CD4-positive, alpha-beta T cell treated with Interleukin-6 at 100 ng/mL for 8 hours (primary cell): ENCODE measurements around the gene LNPEP.
A peak's percentile ranks its signal among the peaks of the same experiment; 100 is the strongest.
"Not testable (repeated sequence)": the region's sequence is repeated elsewhere in the genome, so short reads cannot be mapped to it uniquely, and the experiment has no call there.

Experiments used
- DNase-seq: peaks from one replicate; pipeline ENCODE4 v3.0.0-alpha.2; 2020; ENCODE audit warnings: mixed read lengths, low spot score

Gene LNPEP

DNA sequence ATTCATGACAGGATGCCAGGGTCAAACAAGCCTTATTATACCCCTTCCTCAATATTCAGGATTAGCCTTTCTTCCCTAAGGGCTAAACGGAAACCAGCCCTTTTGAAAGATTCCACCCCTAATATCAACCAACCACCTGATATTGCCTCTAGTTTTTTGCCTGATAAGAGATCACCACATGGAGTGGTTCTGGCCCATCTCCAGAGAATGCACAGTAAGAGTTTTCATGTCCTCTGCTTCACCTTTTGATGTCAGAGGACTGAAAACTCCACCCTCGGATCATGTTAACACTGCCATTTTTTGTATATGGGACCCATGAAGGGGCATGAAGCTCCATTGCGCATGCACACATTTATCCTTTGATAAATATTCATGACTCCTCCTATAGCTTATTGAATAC is 5.8 kb upstream of the LNPEP start:
- no peak for DNase-seq

DNA sequence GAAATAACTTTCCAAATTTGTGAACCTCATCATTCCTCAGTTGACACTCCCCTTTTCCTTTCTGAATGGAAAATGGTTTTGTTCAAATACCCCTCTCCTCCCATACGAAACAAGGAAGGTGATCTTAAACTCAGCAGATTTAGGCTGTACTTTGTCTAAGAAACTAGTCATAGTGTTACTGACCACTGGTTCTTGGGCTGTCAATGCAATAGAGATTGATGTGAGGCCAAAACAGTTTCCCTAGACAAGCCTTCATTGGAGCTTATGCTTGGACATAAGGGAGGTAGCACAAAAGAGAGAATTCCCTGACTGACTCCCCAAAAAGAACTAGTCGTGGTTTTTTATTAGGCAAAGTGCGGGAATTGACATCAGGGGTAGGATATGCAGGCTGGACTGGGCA is 5.3 kb upstream of the LNPEP start:
- no peak for DNase-seq

DNA sequence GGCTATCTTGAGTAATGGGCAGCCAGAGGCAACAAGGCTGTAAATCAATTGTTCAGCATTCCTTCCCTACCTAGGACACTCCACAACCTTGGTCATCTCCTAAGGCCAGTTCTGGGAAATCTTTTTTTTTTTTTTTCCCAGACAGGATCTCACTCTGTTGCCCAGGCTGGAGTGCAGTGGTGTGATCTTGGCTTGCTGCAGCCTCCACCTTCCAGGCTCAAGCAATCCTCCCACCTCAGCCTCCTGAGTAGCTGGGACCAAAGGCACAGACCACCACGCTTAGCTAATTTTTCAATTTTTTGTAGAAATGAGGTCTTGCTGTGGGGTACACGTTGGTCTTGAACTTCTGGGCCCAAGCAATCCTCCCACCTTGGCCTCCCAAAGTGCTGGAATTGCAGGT is 4.8 kb upstream of the LNPEP start:
- DNase-seq, result not testable (repeated sequence)

DNA sequence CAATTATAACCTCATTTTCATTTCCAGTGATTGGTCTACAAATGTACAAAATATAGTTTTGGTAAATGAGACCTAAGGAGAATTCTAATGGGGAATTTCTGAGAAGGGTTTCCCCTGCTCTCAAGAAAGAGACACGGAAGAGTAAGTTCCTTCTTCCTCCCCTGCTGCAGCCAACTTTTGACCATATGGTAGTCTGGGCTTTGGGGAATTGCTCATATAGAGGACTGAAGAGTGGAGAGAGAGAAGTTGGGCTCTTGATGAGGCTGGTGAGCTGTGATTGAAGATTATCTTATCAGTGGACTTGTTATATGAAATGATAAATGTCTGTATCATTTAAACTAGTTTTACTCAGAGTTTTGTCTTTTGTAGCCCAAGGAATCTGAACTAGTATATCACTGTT is 4.3 kb upstream of the LNPEP start:
- DNase-seq, result no peak

DNA sequence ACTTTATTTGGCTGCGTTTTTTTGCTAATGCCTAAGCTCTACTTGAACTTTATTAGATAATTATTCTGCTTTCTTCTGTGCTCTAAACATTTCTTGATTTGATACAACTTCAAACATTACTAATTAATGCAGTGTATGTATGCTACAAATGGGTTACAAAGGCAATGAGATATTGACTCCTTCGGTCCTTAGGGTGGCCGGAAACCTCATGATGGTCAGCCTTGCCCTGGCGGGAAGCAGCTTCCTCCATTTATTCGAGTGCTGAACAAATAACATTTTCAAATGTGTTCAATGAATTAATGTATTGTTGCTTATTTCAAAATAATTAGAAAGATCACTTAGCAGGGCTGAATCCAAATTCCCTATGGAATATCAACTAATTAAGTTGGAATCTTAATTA is 3.9 kb upstream of the LNPEP start:
- DNase-seq, result no peak

DNA sequence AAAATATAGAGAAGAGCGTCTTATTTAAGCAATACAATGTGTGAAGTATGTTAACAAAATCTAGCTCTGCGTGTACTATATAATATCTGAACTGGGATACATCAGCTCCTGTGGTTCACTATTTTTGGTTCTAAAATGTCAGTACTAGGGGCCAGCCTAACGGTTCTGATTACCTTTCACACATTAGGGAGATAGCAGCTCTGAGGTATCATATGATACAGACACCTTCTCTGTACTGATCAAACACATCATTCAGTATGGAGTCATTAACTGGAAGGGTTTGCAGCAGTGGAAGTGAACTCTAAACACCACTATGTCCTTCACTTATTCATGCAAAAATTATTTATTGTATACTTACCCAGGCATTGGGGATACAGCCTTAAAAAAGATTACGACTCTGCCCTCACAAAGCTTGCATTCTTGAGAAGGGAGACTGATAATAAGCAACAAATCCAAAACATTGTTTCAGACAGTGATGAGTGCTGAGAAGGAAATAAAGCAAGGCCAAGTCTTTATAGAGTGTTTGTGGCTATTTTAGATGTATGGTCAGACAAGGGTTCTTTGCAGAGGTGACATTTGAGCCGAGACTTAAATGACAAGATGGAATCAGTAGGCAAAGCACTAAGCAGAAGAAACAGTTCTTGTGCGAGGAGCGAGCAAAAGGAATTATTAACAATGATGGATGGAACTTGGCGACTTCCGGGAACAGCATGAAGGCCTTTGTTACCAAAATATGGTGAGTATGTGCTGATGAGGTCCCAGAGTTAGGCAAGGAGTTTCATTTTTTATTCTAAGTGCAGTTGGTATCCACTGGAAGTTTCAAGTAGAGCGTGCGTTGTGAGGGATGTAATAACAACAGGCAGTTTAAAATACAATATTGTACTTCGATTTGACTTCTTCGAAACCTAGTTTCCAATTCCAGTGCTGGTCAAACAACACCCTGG is 1.8 kb upstream of the LNPEP start:
- no peak for DNase-seq

DNA sequence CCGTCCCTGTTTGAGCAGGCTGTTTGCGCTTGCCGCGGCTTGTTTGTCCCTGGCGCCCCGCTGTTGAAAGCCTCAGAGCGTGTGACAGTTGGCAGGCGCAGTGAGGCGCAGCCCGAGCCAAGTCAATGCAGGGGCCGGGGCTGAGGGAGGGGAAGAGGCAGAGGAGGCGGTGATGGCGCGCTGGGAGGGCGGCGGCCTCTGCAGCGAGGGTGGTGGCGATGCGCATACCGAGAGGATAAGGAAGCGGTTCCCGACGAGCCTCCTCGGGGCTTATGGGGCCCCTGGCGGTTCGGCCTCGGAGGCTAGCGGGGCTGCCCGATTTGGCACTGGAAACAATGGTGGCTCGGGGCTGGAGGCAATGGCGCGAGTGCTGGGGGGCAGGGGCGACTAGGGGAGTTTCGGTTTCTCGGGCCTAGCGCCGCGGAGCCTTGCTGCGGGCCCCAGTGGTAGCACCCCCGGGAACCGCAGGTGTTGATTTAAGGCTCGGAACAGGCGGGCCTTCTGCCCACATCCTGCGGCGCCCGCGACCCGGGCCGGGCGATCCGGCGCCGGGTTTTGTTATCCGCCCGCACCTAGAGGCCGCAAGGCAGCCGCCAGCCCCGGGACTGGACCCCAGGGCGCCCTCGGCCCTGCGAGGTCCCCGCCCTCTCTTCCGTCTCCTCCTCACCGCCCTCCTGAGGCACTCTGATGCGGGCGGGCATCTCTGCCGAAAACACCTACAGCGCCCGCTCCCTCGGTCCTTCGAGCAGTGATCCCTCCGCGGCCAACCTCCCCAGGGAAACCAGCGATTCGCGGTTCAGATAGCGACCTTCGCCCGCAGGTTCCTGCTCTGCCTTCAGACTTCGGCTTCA is 947 bp upstream of the LNPEP start:
- DNase-seq, result peak; percentile 96

DNA sequence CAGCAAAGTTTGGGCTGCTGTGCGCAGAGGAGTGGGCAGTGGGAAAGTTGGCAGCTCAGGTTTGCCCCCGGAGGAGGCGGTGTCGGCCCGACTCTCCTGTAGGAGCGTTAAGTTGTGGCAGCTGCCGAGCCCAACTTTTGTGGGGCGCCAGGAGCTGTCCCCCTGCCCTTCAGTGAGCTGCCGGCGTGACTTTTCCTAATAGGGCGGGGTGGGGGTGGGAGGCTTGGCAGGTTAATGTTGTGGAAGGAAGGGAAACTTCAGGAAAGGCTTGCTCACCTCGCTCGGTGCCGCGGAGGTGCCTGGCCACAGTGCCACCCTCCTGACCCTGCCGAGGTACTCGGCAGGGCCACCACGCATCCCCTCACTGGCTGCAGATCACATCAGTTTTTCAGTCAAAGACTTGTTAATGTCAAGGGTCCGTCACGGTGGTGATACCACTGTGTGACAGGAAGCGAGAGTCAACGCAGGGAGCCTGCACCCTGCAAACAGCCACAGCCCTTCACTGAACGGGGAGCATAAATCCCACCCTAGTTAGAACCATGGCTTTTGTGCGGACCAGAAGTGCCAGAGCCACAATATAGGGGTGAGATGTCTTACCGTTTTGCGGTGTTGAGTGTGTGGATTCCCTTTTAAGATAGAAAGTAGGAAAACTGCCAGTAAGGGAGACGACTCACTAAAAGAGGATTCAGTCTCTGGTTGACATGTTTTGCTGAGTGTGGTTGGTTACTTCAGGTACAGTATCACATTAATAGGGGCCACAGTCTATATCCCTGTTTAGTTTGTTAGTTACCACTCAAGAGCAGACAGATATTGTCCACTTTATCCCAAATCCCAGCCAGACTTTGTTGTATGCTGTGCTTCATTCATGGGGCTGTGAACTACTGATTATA is 796 bp downstream of the LNPEP start:
- DNase-seq, result peak; percentile 52

DNA sequence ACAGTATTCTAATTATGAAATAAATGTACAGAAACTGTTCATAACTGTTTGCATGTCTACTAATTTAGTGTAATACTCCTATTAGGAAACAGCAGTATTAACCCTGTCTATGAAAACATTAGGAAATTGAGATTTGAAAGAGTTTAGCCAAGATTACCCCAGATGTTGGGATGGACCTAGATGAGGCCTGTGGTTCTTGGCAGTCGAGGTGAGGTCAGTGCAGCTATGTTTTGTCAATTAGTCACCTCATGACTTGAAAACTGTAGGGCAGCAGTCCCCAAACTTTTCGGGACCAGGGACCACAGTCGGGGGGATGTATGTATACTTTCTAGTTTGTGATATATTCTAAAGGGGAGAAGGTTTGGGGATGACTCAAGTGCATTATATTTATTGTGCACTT is 4.7 kb downstream of the LNPEP start:
- DNase-seq, result no peak

DNA sequence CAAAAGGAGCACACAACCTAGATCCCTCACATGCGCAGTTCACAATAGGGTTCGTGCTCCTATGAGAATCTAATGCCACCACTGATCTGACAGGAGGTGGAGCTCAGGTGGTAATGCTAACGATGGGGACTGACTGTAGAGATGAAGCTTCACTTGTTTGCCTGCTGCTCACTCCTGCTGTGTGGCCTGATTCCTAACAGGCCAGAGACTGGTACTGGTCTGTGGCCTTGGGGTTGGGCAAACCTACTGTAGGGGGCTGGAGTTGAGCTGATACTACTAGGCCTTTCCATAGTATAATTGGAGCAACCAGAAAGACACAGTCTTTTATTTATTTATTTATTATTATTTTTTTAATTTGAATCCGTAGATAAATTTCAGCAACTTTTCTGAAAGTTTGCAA is 5.3 kb downstream of the LNPEP start:
- no peak for DNase-seq

DNA sequence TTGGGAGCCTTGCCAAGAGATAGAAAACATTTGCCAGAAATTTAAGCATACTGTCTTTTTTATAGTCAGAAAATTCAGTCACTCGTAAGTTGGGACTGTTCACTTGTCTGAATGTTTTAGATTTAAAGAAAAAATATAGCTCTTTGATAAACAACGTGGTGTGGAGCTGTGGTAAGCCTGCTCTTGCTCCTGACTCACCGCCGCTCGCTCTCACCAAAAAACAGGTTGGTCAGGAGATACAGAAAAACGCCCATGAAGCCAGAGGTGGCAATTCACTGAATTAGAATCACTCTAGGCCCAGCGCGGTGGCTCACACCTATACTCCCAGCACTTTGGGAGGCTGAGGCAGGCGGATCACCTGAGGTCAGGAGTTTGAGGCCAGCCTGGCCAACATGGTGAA is 6.2 kb downstream of the LNPEP start:
- no peak for DNase-seq

DNA sequence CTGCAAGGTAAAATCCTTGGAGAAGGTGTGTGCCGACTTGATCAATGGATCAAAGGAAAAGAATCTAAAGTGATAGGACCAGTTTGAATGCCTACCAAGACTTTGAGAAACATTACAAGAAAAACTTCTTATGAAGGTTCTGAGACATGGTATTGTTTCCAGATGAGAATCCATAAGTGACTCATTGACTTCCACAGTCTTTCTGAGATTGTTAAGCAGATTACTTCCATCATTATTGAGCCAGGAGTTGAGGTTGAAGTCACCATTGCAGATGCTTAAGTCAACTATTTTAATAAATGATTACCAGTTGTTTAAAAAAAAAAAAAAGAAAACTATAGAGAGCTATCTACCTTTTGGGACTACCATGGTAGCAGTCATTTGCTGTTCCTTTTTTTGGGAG is 7.0 kb downstream of the LNPEP start:
- no peak for DNase-seq

DNA sequence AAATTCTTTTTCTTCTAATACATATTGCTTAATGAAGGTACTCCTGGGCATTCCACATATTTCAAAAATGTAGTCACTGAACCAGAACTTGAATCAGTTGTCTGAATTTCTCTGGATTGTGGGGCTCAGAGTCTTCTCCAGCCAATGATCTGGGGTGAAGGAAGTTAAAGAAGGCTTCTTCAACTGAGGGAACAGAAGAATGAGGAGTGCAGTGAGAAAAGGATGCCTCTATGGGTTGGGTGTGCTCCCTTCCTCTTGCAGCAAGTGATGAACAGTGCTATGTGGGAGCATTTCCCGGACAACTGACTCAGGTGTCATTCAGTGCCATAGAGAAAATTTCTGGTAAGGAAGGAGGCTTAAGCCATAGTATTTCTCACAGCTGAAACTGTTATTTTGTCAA is 7.9 kb downstream of the LNPEP start:
- DNase-seq, result no peak

DNA sequence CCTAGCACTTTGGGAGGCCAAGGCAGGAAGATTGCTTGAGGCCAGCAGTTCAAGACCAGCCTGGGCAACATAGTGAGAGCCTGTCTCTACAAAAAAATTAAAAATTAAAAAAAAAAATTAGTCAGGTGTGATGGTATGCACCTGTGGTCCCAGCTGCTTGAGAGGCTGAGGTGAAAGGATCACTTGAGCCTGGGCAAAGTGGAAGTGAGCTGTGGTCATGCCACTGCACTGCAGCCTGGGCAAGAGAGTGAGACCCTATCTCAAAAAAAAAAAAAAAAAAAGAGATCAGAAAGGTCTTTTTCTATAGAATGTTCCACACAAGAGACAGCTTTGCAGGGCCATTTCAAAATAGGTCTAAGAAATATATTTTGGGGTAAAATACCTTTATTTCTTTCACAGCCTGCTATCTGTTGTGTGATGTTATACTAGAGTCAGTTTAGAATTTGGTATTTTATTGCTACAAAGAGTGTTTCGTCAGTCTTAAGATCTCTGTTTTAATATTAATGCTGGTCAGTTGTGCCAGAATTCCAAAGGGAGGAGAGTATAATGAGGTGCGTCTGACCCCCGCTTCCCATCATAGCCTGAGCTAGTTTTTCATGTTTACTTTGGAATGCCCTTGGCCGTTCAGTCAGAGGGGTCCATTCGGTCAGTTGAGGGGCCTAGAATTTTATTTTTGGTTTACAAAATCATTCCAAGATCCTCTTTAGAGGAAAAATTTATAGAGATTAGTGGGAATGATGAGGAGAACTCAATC is 9.4 kb downstream of the LNPEP start:
- no peak for DNase-seq

DNA sequence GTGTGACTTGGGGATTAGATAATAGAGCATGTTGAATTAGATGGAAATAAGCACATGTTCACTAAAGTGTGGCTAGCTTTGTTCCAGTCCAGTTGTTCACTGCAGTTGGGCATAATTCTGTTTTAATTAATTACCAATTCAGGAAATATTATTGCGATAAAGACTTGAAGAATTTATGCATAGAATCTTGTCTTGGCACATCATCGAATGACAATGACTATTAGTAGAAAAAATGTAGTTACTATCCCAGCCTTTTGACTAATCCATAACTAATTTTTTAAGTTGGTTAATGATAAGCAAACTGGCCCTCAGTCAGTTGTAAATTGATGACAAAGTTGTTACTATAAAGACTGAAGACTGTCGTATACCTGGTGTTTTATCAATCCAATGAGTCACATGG is 10.5 kb downstream of the LNPEP start:
- no peak for DNase-seq

DNA sequence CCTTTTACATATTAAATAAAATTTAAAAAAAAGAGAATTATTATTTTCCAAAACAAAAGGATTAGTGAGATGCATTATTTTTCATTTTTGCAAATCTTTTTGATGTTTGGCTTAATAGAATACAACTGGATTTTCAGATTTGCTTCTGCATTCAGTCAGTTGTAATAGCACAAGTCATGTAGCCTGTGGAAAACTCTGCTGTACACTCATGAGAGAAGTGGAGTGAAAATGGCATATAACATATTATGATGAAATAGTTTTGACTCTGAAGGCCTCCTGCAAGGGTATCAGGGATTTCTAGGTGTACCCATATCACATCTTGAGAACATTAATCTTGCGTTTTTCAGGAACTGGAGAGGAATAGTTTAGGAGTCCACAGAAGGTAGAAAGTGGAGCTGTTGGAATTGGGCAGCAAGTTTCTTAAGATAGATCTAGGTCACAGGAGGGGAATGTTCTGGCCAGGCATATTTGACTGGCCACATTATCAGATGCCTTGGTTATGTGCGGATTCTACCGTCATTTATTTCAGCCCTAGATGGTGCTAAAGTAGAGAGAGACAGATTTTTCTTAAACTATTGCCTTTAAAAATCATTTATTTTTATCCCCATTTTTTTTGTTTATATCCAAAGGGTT is 16.4 kb downstream of the LNPEP start:
- no peak for DNase-seq

DNA sequence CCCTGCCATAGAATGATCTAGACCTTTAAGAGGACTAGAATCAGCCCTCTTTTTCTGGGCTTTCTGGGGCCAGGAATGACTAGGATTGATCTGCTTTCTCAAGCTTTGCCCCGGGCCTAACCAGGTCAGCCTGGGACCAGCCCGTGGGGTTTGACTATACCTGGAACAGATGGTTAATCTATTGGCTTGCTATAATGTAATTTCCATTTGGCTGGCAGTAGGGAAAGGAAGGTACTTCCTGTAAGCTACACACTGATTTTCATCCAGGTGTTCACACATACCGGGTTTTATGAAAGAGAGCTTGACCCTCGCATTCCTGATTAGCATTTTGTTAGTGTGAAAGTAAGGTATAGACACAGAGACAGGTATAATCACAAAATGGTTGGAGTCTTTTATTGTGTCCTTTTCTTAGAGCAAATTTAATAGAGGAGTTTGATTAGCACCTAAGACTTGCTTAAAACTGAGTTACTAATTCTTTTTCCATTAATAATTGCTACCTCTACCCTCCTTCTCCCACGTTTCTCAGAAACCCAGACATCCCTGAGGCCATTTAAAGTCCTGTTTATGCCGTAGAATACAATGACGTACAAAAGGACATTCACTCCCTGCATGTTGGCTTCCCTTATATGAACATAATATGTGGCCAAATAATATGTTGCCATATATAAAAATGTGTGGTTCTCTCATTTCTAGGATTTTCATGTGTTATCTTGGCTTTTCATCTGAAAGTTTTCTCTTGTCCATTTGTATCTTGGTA is 17.3 kb downstream of the LNPEP start:
- no peak for DNase-seq

DNA sequence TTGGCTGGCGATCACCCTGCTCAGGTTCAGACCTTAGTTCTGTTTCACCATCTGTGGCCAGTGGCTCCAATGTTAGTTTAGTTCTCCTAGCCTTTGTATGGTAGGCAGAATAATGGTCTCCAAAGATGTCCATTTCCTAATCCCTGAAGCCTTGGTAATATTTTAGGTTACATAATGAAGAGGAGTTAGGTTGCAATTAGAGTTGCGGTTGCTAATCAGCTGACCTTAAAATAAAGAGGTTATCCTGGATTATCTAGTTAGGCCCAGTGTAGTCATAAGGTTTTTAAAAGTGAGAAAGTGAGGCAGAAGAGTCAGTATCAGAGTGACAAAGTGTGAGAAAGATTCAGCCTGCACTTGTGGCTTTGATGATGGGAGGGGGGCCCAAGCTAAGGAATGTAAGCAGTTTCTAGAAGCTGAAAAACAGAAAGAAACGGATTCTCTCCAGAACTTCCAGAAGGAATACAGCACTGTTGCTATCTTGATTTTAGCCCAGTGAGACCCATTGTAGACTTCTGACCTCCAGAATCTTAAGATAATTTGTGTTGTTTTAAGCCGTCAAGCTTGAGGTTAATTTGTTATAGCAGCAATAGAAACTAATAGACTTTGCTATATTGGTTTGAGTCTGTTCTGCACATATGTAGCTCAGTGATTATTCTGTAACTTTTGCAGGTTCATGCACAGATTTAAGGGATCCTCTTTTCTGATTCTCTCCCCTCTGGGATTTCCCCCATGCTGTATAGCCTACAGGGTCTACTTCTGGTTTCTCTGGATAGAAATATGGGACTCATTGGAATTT is 21.6 kb downstream of the LNPEP start:
- DNase-seq, result no peak

DNA sequence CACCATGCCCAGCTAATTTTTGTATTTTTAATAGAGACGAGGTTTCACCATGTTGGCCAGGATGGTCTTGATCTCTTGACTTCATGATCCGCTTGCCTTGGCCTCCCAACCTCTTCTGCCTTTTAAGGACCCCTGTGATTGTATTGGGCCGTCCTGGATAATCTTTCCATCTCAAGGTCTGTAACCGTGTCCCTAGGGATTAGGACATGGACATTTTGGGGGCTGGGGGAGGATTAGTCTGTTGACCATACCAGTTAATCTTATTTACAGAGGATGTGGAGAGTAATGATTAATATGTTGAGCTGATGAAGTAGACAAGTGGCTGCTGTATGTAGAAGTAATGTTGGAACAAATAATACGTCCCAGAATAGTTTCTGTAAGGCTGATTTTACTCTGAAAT is 23.1 kb downstream of the LNPEP start:
- DNase-seq, result no peak
